Keratinocyte (primary cell): ENCODE measurements around the gene DCT. TPM values are rescaled to one million over a fixed set of nuclear protein-coding genes. Genes with fewer than 3 reads are reported as not detected.

Experiments used
- DNase-seq: peaks from one replicate; pipeline ENCODE4 v3.0.0-alpha.2; 2011; ENCODE audit warnings: low read depth, missing footprints, low spot score
- FAIRE-seq: peaks from 2 replicates; lab custom pipeline; 2011; peaks lifted over from hg19 to GRCh38; lab: Jason Lieb, UNC
- H2AFZ ChIP-seq: 2 replicates; pipeline ENCODE4 v1.6.0; 2012; ENCODE audit warnings: low read length, control low read depth, inconsistent platforms; ENCODE audit not compliant: control insufficient read depth
- H3K27ac ChIP-seq: 2 replicates; pipeline ENCODE4 v1.5.1; 2011; ENCODE audit warnings: low read length; ENCODE audit not compliant: control insufficient read depth, insufficient read depth
- H3K27me3 ChIP-seq: 3 replicates; pipeline ENCODE4 v1.6.0; 2011; ENCODE audit warnings: low read length; ENCODE audit not compliant: control insufficient read depth, insufficient read depth; ENCODE audit errors: extremely low read depth
- H3K36me3 ChIP-seq, 2 experiments: 2 replicates in 1 of 2; 3 replicates in 1 of 2; pipeline ENCODE4 v1.5.1; 2011; ENCODE audit warnings: low read length in 2 of 2, mild to moderate bottlenecking in 1 of 2; ENCODE audit not compliant: control insufficient read depth in 2 of 2, insufficient read depth in 2 of 2; ENCODE audit errors: extremely low read depth in 1 of 2
- H3K4me1 ChIP-seq: 3 replicates; pipeline ENCODE4 v1.5.1; 2011; ENCODE audit warnings: low read length; ENCODE audit not compliant: control insufficient read depth, insufficient read depth; ENCODE audit errors: extremely low read depth
- H3K4me2 ChIP-seq: 3 replicates; pipeline ENCODE4 v1.6.0; 2011; ENCODE audit warnings: low read depth, low read length; ENCODE audit not compliant: control insufficient read depth, insufficient read depth; ENCODE audit errors: extremely low read depth
- H3K4me3 ChIP-seq, 3 experiments: fragments of 200-600 bp in 1 of 3; sonication (generic) in 1 of 3; 2 replicates in 2 of 3; 3 replicates in 1 of 3; pipeline ENCODE4 v1.5.1; 2011 to 2016; ENCODE audit warnings: low read length in 3 of 3, mild to moderate bottlenecking in 3 of 3, control low read depth in 2 of 3, inconsistent platforms in 1 of 3, low read depth in 1 of 3, mixed read lengths in 1 of 3, mixed run types in 1 of 3, moderate library complexity in 1 of 3; ENCODE audit not compliant: control insufficient read depth in 2 of 3, insufficient read depth in 2 of 3; ENCODE audit errors: extremely low read depth in 1 of 3
- H3K79me2 ChIP-seq: 2 replicates; pipeline ENCODE4 v1.6.0; 2012; ENCODE audit warnings: low read length; ENCODE audit not compliant: control insufficient read depth, insufficient read depth
- H3K9ac ChIP-seq: 3 replicates; pipeline ENCODE4 v1.6.0; 2011; ENCODE audit warnings: low read length; ENCODE audit not compliant: control insufficient read depth, insufficient read depth; ENCODE audit errors: extremely low read depth
- H3K9me1 ChIP-seq: 3 replicates; pipeline ENCODE4 v1.6.0; 2011; ENCODE audit warnings: low read length; ENCODE audit not compliant: control insufficient read depth, insufficient read depth; ENCODE audit errors: extremely low read depth
- H3K9me3 ChIP-seq: 2 replicates; pipeline ENCODE4 v1.5.1; 2012; ENCODE audit warnings: low read depth, low read length; ENCODE audit not compliant: control insufficient read depth
- H4K20me1 ChIP-seq: 3 replicates; pipeline ENCODE4 v1.6.0; 2011; ENCODE audit warnings: low read length; ENCODE audit not compliant: control insufficient read depth, insufficient read depth; ENCODE audit errors: extremely low read depth
- EZH2 ChIP-seq: IDR thresholded peaks from one replicate; pipeline ENCODE4 v1.6.1; 2012; ENCODE audit warnings: inconsistent platforms, mild to moderate bottlenecking, low read length, moderate library complexity
- dilution Hi-C: fragments of 300-500 bp; cut with MboI; formaldehyde crosslinking; loops from one replicate; pipeline ENCODE4 v1.7.0; 2020; ENCODE audit warnings: low sequenced_read_pairs; ENCODE audit not compliant: extremely low pct_ligation_motif_present
- polyA plus RNA-seq, 5 experiments: library from polyadenylated mRNA; depleted of rRNA in 3 of 5; stranded (reverse) in 3 of 5; stranded (forward) in 1 of 5; unstranded in 1 of 5; fragments of >200 nt; gene quantifications; 1 replicate in 1 of 5; 2 replicates in 3 of 5; 3 replicates in 1 of 5; pipeline versions ENCODE4 v1.2.1 to v1.2.3, GENCODE V29; 2011 to 2012; ENCODE audit warnings: missing spikeins in 2 of 5, low read depth in 1 of 5, low replicate concordance in 1 of 5
- TF ChIP-seq, protein P1 (sequence below), 3 experiments: IDR thresholded peaks in 1 of 3; conservative IDR thresholded peaks in 1 of 3; optimal IDR thresholded peaks in 1 of 3; 2 replicates in 2 of 3; 3 replicates in 1 of 3; pipeline versions ENCODE3 to v1.5.1; 2011; ENCODE audit warnings: low read length in 3 of 3, mild to moderate bottlenecking in 3 of 3, moderate library complexity in 2 of 3, control low read depth in 1 of 3, inconsistent platforms in 1 of 3; ENCODE audit not compliant: insufficient read depth in 2 of 3; ENCODE audit errors: extremely low read depth in 1 of 3

DCT gene
- polyA plus RNA-seq, 1 donor (not counting 4 experiments of a cell fraction or from before 2014, with no cell fraction given), result 0.04 TPM

DNA sequence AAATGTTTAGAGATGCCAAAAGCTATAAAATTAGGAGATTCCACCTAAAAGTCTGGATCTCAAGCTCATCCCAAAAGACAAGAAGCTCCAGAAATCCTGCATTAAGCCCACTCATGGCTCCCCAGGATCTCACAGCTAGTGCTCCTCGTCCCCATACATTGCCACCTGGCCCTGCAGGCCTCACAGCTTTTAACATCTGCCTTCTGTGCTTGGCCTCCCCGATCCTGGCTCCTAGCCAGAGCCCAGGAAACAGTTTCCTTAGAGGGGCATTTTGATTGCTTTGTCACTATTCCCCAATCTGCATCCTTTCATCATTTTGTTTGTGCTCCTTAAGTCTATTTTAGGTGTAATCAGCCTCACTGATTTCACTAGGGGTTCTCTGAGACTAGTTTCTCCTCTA is 14.5 kb upstream of the DCT start:
- no peaks in the 10 kb centered on the region for H3K36me3 ChIP-seq
- dilution Hi-C loops, result no loop called here
- FAIRE-seq, result no peak

DNA sequence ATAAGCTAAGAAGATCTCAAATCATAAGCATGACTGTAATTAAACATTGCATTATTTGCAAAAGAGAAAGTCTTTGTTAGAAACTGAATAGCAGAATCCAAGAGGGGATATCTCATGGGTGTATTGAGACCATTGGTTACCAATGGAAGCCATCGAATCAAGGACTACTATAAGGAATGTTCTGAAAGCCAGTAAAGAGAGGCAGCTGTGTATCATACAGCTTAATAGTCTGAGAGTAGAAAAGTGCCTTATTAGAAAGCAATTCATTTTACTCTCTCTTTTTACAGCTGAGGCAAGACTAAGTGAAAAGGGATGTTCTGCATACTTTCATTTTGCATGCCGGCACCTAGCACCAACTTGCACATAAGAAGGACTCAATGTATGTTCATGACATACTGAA is 7.6 kb upstream of the DCT start:
- DNase-seq (no peak), FAIRE-seq (no peak)
- Histone ChIP-seq H4K20me1 (no peaks in the 10 kb centered on the region), H3K36me3 (no peaks in the 10 kb centered on the region), H3K79me2 (no peaks in the 10 kb centered on the region), H2AFZ (no peak overlapping the region), H3K27me3 (no peaks in the 10 kb centered on the region), H3K9me3 (no peaks in the 10 kb centered on the region), H3K9ac (no peak overlapping the region), H3K4me3 (no peak overlapping the region), H3K4me2 (no peak overlapping the region), H3K27ac (no peak overlapping the region), H3K9me1 (no peaks in the 10 kb centered on the region), H3K4me1 (no peaks in the 10 kb centered on the region)
- dilution Hi-C loops, result no loop called here
- TF ChIP-seq, protein P1, sequence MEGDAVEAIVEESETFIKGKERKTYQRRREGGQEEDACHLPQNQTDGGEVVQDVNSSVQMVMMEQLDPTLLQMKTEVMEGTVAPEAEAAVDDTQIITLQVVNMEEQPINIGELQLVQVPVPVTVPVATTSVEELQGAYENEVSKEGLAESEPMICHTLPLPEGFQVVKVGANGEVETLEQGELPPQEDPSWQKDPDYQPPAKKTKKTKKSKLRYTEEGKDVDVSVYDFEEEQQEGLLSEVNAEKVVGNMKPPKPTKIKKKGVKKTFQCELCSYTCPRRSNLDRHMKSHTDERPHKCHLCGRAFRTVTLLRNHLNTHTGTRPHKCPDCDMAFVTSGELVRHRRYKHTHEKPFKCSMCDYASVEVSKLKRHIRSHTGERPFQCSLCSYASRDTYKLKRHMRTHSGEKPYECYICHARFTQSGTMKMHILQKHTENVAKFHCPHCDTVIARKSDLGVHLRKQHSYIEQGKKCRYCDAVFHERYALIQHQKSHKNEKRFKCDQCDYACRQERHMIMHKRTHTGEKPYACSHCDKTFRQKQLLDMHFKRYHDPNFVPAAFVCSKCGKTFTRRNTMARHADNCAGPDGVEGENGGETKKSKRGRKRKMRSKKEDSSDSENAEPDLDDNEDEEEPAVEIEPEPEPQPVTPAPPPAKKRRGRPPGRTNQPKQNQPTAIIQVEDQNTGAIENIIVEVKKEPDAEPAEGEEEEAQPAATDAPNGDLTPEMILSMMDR (optimal IDR thresholded peaks at IDR 0.05 in 1 of 3, IDR thresholded peaks at IDR 0.05 in 1 of 3, conservative IDR thresholded peaks at IDR 0.05 in 1 of 3; ENCODE audit: extremely low read depth in 1 of 3, insufficient read depth in 2 of 3, low read length in 3 of 3), result no peak
- no peak for TF ChIP-seq EZH2

More for the DNA sequence above, 14.5 kb upstream of the DCT start:
- Histone ChIP-seq H3K79me2 (no peaks in the 10 kb centered on the region), H3K9me3 (no peaks in the 10 kb centered on the region), H3K9me1 (no peaks in the 10 kb centered on the region), H3K4me2 (no peak overlapping the region), H2AFZ (no peak overlapping the region), H3K4me1 (no peaks in the 10 kb centered on the region), H3K9ac (no peak overlapping the region), H4K20me1 (no peaks in the 10 kb centered on the region), H3K4me3 (no peak overlapping the region), H3K27me3 (no peaks in the 10 kb centered on the region), H3K27ac (no peak overlapping the region)
- no peak for DNase-seq
- TF ChIP-seq, protein P1 (optimal IDR thresholded peaks at IDR 0.05 in 1 of 3, IDR thresholded peaks at IDR 0.05 in 1 of 3, conservative IDR thresholded peaks at IDR 0.05 in 1 of 3; ENCODE audit: extremely low read depth in 1 of 3, insufficient read depth in 2 of 3, low read length in 3 of 3), result no peak
- no peak for TF ChIP-seq EZH2
